ENCODE measurements around the gene GGCT. TPM values are rescaled to one million over a fixed set of nuclear protein-coding genes. Genes with fewer than 3 reads are reported as not detected.

GGCT gene
- total RNA-seq, 1 donor from 2014 or later = 18.2 TPM

DNA sequence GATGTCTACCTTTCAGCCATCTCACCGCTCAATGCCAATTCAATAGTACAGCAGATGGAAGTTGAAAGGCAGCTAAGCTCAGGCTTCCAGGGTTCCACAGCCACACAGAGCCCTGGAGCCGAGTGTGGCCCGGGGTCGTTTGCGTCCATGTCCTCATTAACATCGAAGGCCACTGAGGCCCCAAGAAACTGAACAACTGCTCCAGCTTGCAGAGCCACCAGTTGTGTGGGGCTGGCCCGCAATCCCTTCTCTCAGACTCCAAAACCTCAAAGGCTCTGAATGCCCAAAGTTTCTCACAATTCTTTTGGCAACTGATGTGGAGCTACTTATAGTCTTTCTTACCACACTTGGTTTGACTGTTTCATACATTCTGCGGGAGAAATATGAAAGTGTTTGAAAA lies 57.2 kb downstream of the GGCT start:
- DNase-seq = no peak
- intact Hi-C loops (cut with micrococcal nuclease) = no loop called here
- ATAC-seq = no peak

Other genes starting within 250 kb of the GGCT start
- 8.6 TPM for gene ZNRF2, start 220.2 kb downstream of the GGCT start, total RNA-seq
- gene NOD1, start 26.0 kb downstream of the GGCT start, total RNA-seq = 6.9 TPM
- 31.6 TPM for gene GARS1, start 90.0 kb upstream of the GGCT start, total RNA-seq
- 0.22 TPM for gene CRHR2, start 177.6 kb upstream of the GGCT start, total RNA-seq
- 50.2 TPM for gene INMT, start 247.3 kb upstream of the GGCT start, total RNA-seq

All from left ventricle myocardium superior (tissue), 1 donor.